WI38 (cell line): ENCODE results near the gene THSD4.

Experiments used
- H3K4me3 ChIP-seq: 2 replicates; pipeline ENCODE4 v1.5.1; 2011; ENCODE audit warnings: low read depth, mild to moderate bottlenecking, control low read depth, low read length
- TF ChIP-seq, protein P1 (sequence below): IDR thresholded peaks from 2 replicates; pipeline ENCODE4 v1.5.1; 2012; ENCODE audit warnings: low read depth, mild to moderate bottlenecking, control low read depth, low read length

THSD4 gene

DNA sequence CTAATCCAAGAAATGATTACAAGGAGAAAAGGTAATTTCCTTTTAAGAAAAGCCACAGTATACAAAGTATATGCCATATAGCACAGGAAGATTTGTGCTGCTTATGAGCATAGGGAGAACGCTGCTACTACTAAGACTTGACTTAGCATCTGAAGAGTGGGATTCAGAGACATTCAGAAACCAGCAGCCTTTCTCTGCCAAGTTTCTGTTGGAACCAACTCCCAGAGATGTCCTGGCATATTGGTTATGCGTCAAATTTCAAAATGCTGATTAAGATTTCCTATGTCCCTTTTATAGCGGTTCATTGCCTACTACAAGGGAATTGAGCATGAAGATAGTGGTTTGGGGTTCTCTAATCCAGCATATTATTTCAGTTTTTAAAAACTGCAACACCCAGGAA lies 700.0 kb downstream of the THSD4 start:
- H3K4me3 ChIP-seq: no peak overlapping the region
- TF ChIP-seq, protein P1, sequence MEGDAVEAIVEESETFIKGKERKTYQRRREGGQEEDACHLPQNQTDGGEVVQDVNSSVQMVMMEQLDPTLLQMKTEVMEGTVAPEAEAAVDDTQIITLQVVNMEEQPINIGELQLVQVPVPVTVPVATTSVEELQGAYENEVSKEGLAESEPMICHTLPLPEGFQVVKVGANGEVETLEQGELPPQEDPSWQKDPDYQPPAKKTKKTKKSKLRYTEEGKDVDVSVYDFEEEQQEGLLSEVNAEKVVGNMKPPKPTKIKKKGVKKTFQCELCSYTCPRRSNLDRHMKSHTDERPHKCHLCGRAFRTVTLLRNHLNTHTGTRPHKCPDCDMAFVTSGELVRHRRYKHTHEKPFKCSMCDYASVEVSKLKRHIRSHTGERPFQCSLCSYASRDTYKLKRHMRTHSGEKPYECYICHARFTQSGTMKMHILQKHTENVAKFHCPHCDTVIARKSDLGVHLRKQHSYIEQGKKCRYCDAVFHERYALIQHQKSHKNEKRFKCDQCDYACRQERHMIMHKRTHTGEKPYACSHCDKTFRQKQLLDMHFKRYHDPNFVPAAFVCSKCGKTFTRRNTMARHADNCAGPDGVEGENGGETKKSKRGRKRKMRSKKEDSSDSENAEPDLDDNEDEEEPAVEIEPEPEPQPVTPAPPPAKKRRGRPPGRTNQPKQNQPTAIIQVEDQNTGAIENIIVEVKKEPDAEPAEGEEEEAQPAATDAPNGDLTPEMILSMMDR: no peak

DNA sequence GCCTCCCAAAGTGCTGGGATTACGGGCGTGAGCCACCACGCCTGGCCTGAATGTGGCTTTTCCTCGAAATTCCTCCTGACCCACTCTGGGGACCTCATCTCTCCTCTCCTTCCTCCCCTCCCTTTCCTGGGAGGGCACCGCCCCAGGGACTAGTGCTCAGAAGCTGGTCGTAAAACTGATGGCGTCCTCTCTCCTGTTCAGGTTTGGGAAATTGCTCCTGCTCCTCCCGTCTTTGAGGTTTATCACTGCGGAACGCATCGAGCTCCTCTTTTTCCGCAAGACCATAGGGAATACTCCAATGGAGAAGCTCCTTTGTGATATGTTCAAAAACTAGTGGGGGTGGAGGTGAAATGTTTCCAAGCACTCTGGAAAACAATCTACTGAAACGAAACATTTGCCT lies 702.1 kb downstream of the THSD4 start:
- no peak overlapping the region for H3K4me3 ChIP-seq
- TF ChIP-seq, protein P1: no peak

DNA sequence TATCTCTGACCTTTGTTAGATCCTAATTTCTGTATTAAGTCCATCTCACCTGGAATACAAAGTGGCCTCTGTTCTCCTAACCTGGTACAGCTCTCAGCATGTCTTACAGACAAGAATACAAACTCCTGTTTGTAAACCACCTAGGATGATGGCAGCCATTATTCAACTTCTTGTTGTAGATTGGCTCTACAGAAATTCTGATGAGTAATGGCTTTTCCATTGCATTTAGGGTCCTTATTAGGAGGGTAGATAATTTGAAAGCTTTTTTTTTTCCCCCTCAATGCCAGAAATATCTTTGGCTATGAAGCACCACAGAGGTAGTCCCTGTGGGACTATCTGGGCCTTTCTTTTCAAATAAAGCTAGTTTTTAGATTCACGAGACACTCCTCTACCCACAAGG lies 704.9 kb downstream of the THSD4 start:
- H3K4me3 ChIP-seq: no peak overlapping the region
- TF ChIP-seq, protein P1: no peak

DNA sequence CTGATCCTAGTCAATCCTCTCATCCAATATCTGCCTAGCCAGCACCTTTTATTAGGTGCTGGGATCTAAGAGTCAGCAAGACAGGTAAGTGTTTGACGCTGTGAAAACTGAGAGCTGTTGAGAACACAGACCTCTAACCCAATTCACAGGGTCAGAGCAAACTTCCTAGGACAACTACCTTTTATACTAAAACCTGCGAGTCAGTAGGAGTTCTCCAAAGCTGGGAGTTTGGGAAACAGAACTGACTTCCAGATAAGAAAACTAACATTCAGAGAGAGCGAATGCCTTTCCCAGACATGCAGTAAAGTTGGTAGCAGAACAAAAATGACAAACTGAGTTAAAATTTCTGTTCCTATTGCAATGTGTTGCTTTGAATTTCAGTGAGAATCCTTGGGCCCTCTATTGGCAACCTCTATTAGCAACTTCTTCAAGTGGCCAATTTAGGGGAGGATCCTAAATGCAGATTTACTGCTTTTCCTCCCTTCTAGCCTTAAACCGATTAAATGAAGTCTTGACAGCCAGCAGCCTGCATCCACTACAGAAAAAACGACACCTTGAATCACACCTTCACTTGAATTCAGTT lies 706.4 kb downstream of the THSD4 start:
- H3K4me3 ChIP-seq: no peak overlapping the region
- TF ChIP-seq, protein P1: no peak

DNA sequence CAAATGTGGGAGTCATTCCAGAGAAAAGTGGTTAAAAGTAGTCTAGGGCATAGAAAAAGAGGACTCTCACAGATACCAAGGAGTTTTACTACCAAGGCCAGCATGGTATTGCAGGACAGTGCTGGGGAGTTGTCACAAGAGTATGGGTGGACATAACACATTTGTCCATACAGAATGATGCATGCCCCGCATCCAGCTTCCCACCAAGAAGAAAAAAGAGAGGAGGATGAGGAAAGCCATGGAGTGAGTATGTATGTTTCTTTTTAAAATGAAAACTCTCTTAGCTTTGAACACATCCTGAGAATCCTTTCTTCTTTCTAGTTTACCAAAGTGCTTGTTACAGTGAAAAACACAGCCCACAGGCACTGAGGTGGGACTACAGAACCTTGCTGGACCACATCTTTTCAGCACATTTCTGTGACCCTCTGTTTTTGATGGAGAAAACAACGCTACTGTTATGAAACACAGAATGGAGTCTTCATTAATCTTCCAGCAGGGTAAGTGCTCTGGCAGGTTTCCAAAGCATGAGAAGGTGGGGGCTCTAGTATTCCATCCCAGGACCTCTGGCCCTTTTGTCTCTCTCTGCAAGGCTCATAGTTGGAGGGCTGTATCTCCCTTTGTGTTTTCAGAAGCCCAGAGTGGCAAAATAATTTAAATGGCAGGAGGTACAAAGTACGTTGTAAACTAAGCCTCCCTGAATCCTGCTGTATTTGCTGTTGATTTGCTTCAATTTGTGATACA lies 707.8 kb downstream of the THSD4 start:
- TF ChIP-seq, protein P1: no peak
- no peak overlapping the region for H3K4me3 ChIP-seq

DNA sequence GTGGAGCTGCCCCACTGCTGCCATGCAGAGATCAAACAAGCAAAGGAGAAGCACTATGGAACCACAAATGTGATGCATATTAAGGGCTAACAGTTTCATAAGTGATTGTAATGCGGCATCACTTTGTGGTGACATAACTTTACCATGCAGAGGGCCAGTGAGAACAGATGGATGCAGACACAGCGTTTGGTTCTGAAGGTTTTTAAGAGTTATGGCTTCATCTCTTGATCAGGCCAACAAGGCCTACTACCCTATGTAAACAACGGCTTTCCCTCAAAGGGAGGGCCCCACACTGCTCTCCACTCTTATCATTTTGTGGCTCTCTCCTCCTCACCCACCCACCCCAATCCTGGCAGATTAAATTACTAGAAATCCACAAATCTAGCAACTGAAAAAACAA lies 708.5 kb downstream of the THSD4 start:
- no peak overlapping the region for H3K4me3 ChIP-seq
- TF ChIP-seq, protein P1: no peak

DNA sequence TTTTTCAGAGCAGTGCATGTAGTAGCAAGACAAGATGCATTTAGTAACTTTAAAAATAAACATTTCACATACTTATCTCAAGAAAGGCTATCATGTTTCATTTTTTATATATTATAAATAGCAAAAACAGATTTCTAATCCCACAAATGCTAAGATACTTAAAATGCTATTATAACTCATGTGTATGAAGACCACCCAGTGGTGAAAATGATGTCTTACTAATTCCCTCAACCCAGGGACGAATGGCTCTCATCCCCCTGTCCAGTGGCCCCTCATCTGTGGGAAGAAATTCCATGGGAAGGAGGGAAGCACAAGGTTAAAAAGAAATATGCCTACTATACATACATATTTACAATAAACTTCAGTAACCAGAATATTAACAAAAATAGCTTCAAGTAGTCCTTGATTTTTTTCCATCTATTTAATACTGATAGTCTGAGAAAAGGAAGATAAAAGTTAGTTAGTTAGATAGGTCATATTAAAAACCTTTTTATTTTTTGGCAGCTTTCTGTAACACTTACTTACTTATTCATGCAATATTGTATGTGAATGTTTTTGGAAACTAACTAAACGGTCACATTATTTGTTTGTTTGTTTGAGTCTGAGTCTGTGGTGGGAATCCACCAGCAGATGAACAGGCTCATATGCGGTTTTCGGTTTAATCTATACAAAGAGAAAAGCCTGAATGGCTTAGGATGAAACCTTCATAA lies 709.9 kb downstream of the THSD4 start:
- TF ChIP-seq, protein P1: no peak
- H3K4me3 ChIP-seq: no peak overlapping the region
